ENCODE data around the gene SRP19.

- TF ChIP-seq EP300 (IDR thresholded peaks at IDR 0.05; ENCODE audit: borderline replicate concordance in 1 of 2, low read depth in 2 of 2, low read length in 2 of 2) (no peak), POLR2AphosphoS5 (IDR thresholded peaks at IDR 0.05; ENCODE audit: low read depth, low read length) (no peak), SIRT6 (IDR thresholded peaks at IDR 0.05; ENCODE audit: low read length) (no peak), ATF3 (IDR thresholded peaks at IDR 0.05; ENCODE audit: insufficient read depth, low read depth, low read length) (no peak), TEAD4 (IDR thresholded peaks at IDR 0.05; ENCODE audit: low read depth, low read length) (no peak), EZH2 (IDR thresholded peaks at IDR 0.05; ENCODE audit: low read depth, low read length, severe bottlenecking) (no peak), CTCF (IDR thresholded peaks at IDR 0.05; ENCODE audit: control extremely low read depth in 1 of 3, insufficient read depth in 1 of 3, low read depth in 1 of 3, low read length in 3 of 3) (no peak), BCL11A (IDR thresholded peaks at IDR 0.05; ENCODE audit: low read depth in 2 of 2, low read length in 2 of 2) (no peak), POLR2A (IDR thresholded peaks at IDR 0.05; ENCODE audit: control extremely low read depth in 1 of 2, low read depth in 2 of 2, low read length in 2 of 2) (no peak), RFX5 (IDR thresholded peaks at IDR 0.05; ENCODE audit: borderline replicate concordance, low read depth, low read length) (no peak)
Observed at GRCh38 chr5:112862085-112862484, 998 bp downstream of the SRP19 start.
